A673 (cell line): ENCODE measurements around the gene EHF.

ENCODE experiments used
- CTCF ChIP-seq: fragments of 300-800, 200-600 bp; sonication (generic); conservative IDR thresholded peaks from 2 replicates; pipeline ENCODE4 v1.5.1; 2017; ENCODE audit warnings: low read depth, mild to moderate bottlenecking, antibody characterized with exemption, low read length, moderate library complexity, mixed read lengths
- EZH2 ChIP-seq: fragments of 200-600 bp; sonication (generic); IDR thresholded peaks from 2 replicates; pipeline ENCODE4 v1.6.1; 2017; ENCODE audit warnings: borderline replicate concordance, low read depth, mild to moderate bottlenecking, mixed read lengths, antibody characterized with exemption, low read length; ENCODE audit not compliant: poor library complexity, severe bottlenecking

- TF ChIP-seq CTCF (no peak), EZH2 (no peak)
Measured at GRCh38 chr11:34614344-34615104, 6.4 kb upstream of the EHF start.
